Thymus (tissue), 2 donors: ENCODE data around the gene MAN1C1. TPM values are rescaled to one million over a fixed set of nuclear protein-coding genes. Genes with fewer than 3 reads are reported as not detected.

ENCODE experiments used
- polyA plus RNA-seq: library from polyadenylated mRNA; stranded (reverse); fragments of 200-250 nt; gene quantifications from one replicate; pipeline ENCODE4 v1.2.3, GENCODE V29; 2013
- total RNA-seq: library from RNA; stranded (reverse); fragments of 120-200 nt; gene quantifications from one replicate; pipeline ENCODE4 v1.2.4, GENCODE V29; 2013
- donor health status: healthy.

Gene MAN1C1
- total and polyA plus RNA-seq, 2 donors, result 9.7 to 18.4 TPM

Other genes with a start within 250 kb of the MAN1C1 start
- gene RHCE, start 196.0 kb upstream of the MAN1C1 start, total RNA-seq, result 1.0 TPM
- 0.59 TPM for gene RHCE, start 196.0 kb upstream of the MAN1C1 start, polyA plus RNA-seq
- gene MACO1, start 185.9 kb upstream of the MAN1C1 start, total RNA-seq, result 21.3 TPM
- gene MACO1, start 185.9 kb upstream of the MAN1C1 start, polyA plus RNA-seq, result 17.3 TPM
- 4.3 TPM for gene LDLRAP1, start 73.2 kb upstream of the MAN1C1 start, total RNA-seq
- gene LDLRAP1, start 73.2 kb upstream of the MAN1C1 start, polyA plus RNA-seq, result 31.6 TPM
- gene SELENON, start 183.4 kb downstream of the MAN1C1 start, total RNA-seq, result 4.8 TPM
- gene SELENON, start 183.4 kb downstream of the MAN1C1 start, polyA plus RNA-seq, result 17.4 TPM
- 21.5 TPM for gene MTFR1L, start 203.2 kb downstream of the MAN1C1 start, total RNA-seq
- gene MTFR1L, start 203.2 kb downstream of the MAN1C1 start, polyA plus RNA-seq, result 53.9 TPM
- gene AUNIP, start 242.7 kb downstream of the MAN1C1 start, total RNA-seq, result 4.5 TPM
- gene AUNIP, start 242.7 kb downstream of the MAN1C1 start, polyA plus RNA-seq, result 0.59 TPM